AG04450 (cell line): ENCODE results near the gene RBFOX2. TPM values are rescaled to one million over a fixed set of nuclear protein-coding genes. Genes with fewer than 3 reads are reported as not detected.
"Not testable (repeated sequence)": the region's sequence is repeated elsewhere in the genome, so short reads cannot be mapped to it uniquely, and the experiment has no call there.

ENCODE experiments used
- CTCF ChIA-PET: fragments of 300-600, 350-600 bp; formaldehyde crosslinking; extraction: SDS; loops from one replicate; lab custom pipeline; 2022; ENCODE audit warnings: antibody characterized with exemption, inconsistent platforms; lab: Charles Lee
- POLR2A ChIA-PET: fragments of 350-600 bp; formaldehyde crosslinking; extraction: SDS; loops from one replicate; lab custom pipeline; 2021; ENCODE audit warnings: antibody characterized with exemption, inconsistent platforms; lab: Yijun Ruan, JAX
- DNase-seq: peaks from one replicate; pipeline ENCODE4 v3.0.0-alpha.2; 2011; ENCODE audit warnings: low read depth, low spot score
- H3K27ac ChIP-seq: one replicate; pipeline ENCODE4 v1.5.1; 2012; ENCODE audit warnings: low read depth, low read length, control low read depth
- H3K27me3 ChIP-seq: one replicate; pipeline ENCODE4 v1.6.0; 2012; ENCODE audit warnings: low read length; ENCODE audit not compliant: control insufficient read depth, insufficient read depth
- H3K4me3 ChIP-seq: 2 replicates; pipeline ENCODE4 v1.5.1; 2011; ENCODE audit warnings: mild to moderate bottlenecking, low read depth, low read length, control low read depth
- H3K9me3 ChIP-seq: 2 replicates; pipeline ENCODE4 v1.5.1; 2012; ENCODE audit warnings: low read length; ENCODE audit not compliant: control insufficient read depth, insufficient read depth
- CTCF ChIP-seq: IDR thresholded peaks from 2 replicates; pipeline ENCODE4 v1.5.1; 2011; ENCODE audit warnings: low read depth, low read length, control low read depth, inconsistent platforms
- polyA plus RNA-seq: library from polyadenylated mRNA; depleted of rRNA; stranded (reverse); fragments of >200 nt; gene quantifications from 2 replicates; pipeline ENCODE4 v1.2.3, GENCODE V29; 2011

RBFOX2 gene
- polyA plus RNA-seq, 1 experiment, result 288 TPM

GRCh38 chr22:36064358-36064757 is 35.7 kb upstream of the RBFOX2 start:
- TF ChIP-seq CTCF, result no peak
- DNase-seq, result no peak
- Histone ChIP-seq H3K9me3 (no peaks in the 10 kb centered on the region), H3K4me3 (no peak overlapping the region), H3K27me3 (no peaks in the 10 kb centered on the region), H3K27ac (no peak overlapping the region)
- ChIA-PET POLR2A (interaction anchor here (2.3 kb wide), 1 partner anchor 36 kb away, joined by 30 read pairs; the partner anchor contains the start of gene RBFOX2), CTCF (interaction anchor here (2.2 to 3.7 kb wide), 9 partner anchors 8 to 195 kb away, joined by 8 to 100 read pairs (median 36); partner anchors contain the start of gene RBFOX2)

- no peak for TF ChIP-seq CTCF
- no peak overlapping the region for H3K4me3 ChIP-seq
- DNase-seq, result no peak
- H3K27ac ChIP-seq, result no peak overlapping the region
- CTCF ChIA-PET, result interaction anchor here (4.3 kb wide), 1 partner anchor 9 kb away, joined by 100 read pairs; no protein-coding TSS in a partner anchor
- no peaks in the 10 kb centered on the region for H3K9me3 ChIP-seq
- no peaks in the 10 kb centered on the region for H3K27me3 ChIP-seq
- POLR2A ChIA-PET, result interaction anchor here (1.0 to 1.2 kb wide), 3 partner anchors 9 to 80 kb away, joined by 3 to 4 read pairs (median 3); partner anchors contain the start of gene RBFOX2
Measured at GRCh38 chr22:36056980-36057379, 28.4 kb upstream of the RBFOX2 start.

GRCh38 chr22:36055376-36056295 is 27.0 kb upstream of the RBFOX2 start:
- ChIA-PET CTCF (interaction anchor here (0.7 to 4.3 kb wide), 2 partner anchors 10 to 687 kb away, joined by 6 to 100 read pairs; no protein-coding TSS in a partner anchor), POLR2A (interaction anchor here (1.0 kb wide), 1 partner anchor 78 kb away, joined by 3 read pairs; no protein-coding TSS in a partner anchor)
- Histone ChIP-seq H3K27me3 (no peaks in the 10 kb centered on the region), H3K4me3 (0 out of 2 replicates have a peak overlapping the region, but pooled peaks have one; percentile 7), H3K27ac (peak overlapping the region; percentile 65), H3K9me3 (no peaks in the 10 kb centered on the region)
- DNase-seq, result no peak
- no peak for TF ChIP-seq CTCF

GRCh38 chr22:36054446-36054845 is 25.8 kb upstream of the RBFOX2 start:
- H3K27me3 ChIP-seq, H3K9me3 ChIP-seq, H3K4me3 ChIP-seq, H3K27ac ChIP-seq, DNase-seq, POLR2A ChIA-PET: not testable (repeated sequence)
- CTCF ChIA-PET, result interaction anchor here (0.6 to 4.3 kb wide), 3 partner anchors 11 to 107 kb away, joined by 3 to 100 read pairs (median 6); no protein-coding TSS in a partner anchor

GRCh38 chr22:36053242-36054147 is 24.9 kb upstream of the RBFOX2 start:
- Histone ChIP-seq H3K4me3 (no peak overlapping the region), H3K27ac (no peak overlapping the region), H3K9me3 (no peaks in the 10 kb centered on the region), H3K27me3 (no peaks in the 10 kb centered on the region)
- DNase-seq, result no peak
- no peak for TF ChIP-seq CTCF
- POLR2A ChIA-PET, result interaction anchor here (0.6 kb wide), 1 partner anchor 18 kb away, joined by 4 read pairs; no protein-coding TSS in a partner anchor
- CTCF ChIA-PET, result interaction anchor here (0.6 to 5.3 kb wide), 2 partner anchors 12 to 106 kb away, joined by 6 to 53 read pairs; no protein-coding TSS in a partner anchor
